ENCODE data around the gene GPATCH4.
"Not testable (repeated sequence)": the region's sequence is repeated elsewhere in the genome, so short reads cannot be mapped to it uniquely, and the experiment has no call there.

GPATCH4 gene

GRCh38 chr1:156601122-156601830 is at the start of gene GPATCH4:
GPATCH4 (minus strand) TSS chr1:156601479.
- peak; percentile 87 for DNase-seq

GRCh38 chr1:156648951-156649350 is 47.7 kb upstream of the GPATCH4 start:
- no peak for DNase-seq

GRCh38 chr1:156648496-156648895 is 47.2 kb upstream of the GPATCH4 start:
- no peak for DNase-seq

GRCh38 chr1:156647351-156647750 is 46.1 kb upstream of the GPATCH4 start:
- DNase-seq, result no peak

- DNase-seq, result no peak
Observed at GRCh38 chr1:156646738-156647211, 45.5 kb upstream of the GPATCH4 start.

- no peak for DNase-seq
Observed at GRCh38 chr1:156645666-156646065, 44.4 kb upstream of the GPATCH4 start.

- DNase-seq, result no peak
Observed at GRCh38 chr1:156645056-156645455, 43.8 kb upstream of the GPATCH4 start.

GRCh38 chr1:156644640-156645039 is 43.4 kb upstream of the GPATCH4 start:
- DNase-seq, result no peak

GRCh38 chr1:156644146-156644545 is 42.9 kb upstream of the GPATCH4 start:
- no peak for DNase-seq

- DNase-seq, result no peak
Observed at GRCh38 chr1:156643778-156644092, 42.5 kb upstream of the GPATCH4 start.

GRCh38 chr1:156643049-156643777 is 41.9 kb upstream of the GPATCH4 start:
- DNase-seq, result no peak

- no peak for DNase-seq
Observed at GRCh38 chr1:156642265-156643048, 41.2 kb upstream of the GPATCH4 start.

- peak; percentile 69 for DNase-seq
Observed at GRCh38 chr1:156641761-156642264, 40.5 kb upstream of the GPATCH4 start, which contains the start of gene BCAN. BCAN (plus strand) TSS chr1:156642117; CDS start chr1:156646055, 3,938 bp downstream.

- no peak for DNase-seq
Observed at GRCh38 chr1:156640842-156641706, 39.8 kb upstream of the GPATCH4 start.

GRCh38 chr1:156639601-156640101 is 38.4 kb upstream of the GPATCH4 start:
- no peak for DNase-seq

GRCh38 chr1:156638189-156638985 is 37.1 kb upstream of the GPATCH4 start:
- no peak for DNase-seq

GRCh38 chr1:156632355-156632754 is 31.1 kb upstream of the GPATCH4 start:
- DNase-seq, result no peak

GRCh38 chr1:156631152-156631551 is 29.9 kb upstream of the GPATCH4 start:
- not testable (repeated sequence) for DNase-seq

GRCh38 chr1:156629823-156630449 is 28.7 kb upstream of the GPATCH4 start:
- DNase-seq, result no peak

GRCh38 chr1:156627313-156627880 is 26.1 kb upstream of the GPATCH4 start:
- DNase-seq, result no peak

Measured in right hindlimb (tissue), 1 donor.